ENCODE data around the gene CELF4.

Gene CELF4

GRCh38 chr18:37435150-37435867 is 130.3 kb downstream of the CELF4 start:
- no peak for DNase-seq

GRCh38 chr18:37434161-37434860 is 131.3 kb downstream of the CELF4 start:
- no peak for DNase-seq

- DNase-seq, result no peak
These were observed 133.0 kb downstream of the CELF4 start for GRCh38 chr18:37432436-37433195.

GRCh38 chr18:37430357-37431076 is 135.1 kb downstream of the CELF4 start:
- no peak for DNase-seq

GRCh38 chr18:37429791-37430190 is 135.8 kb downstream of the CELF4 start:
- no peak for DNase-seq

- DNase-seq, result no peak
These were observed 137.2 kb downstream of the CELF4 start for GRCh38 chr18:37428288-37428974.

GRCh38 chr18:37426586-37426985 is 139.0 kb downstream of the CELF4 start:
- DNase-seq, result no peak

- DNase-seq, result no peak
These were observed 140.4 kb downstream of the CELF4 start for GRCh38 chr18:37425222-37425621.

- no peak for DNase-seq
These were observed 141.1 kb downstream of the CELF4 start for GRCh38 chr18:37424507-37424906.

- DNase-seq, result no peak
These were observed 143.0 kb downstream of the CELF4 start for GRCh38 chr18:37422596-37422995.

- peak; percentile 34 for DNase-seq
These were observed 143.5 kb downstream of the CELF4 start for GRCh38 chr18:37422116-37422515.

GRCh38 chr18:37421341-37422077 is 144.1 kb downstream of the CELF4 start:
- no peak for DNase-seq

- no peak for DNase-seq
These were observed 145.2 kb downstream of the CELF4 start for GRCh38 chr18:37420315-37420880.

GRCh38 chr18:37419866-37420265 is 145.7 kb downstream of the CELF4 start:
- no peak for DNase-seq

GRCh38 chr18:37419315-37419714 is 146.3 kb downstream of the CELF4 start:
- no peak for DNase-seq

- DNase-seq, result no peak
These were observed 150.8 kb downstream of the CELF4 start for GRCh38 chr18:37414816-37415215.

- no peak for DNase-seq
These were observed 152.8 kb downstream of the CELF4 start for GRCh38 chr18:37412829-37413228.

- DNase-seq, result no peak
These were observed 153.3 kb downstream of the CELF4 start for GRCh38 chr18:37412333-37412732.

GRCh38 chr18:37409878-37410277 is 155.7 kb downstream of the CELF4 start:
- DNase-seq, result no peak

- no peak for DNase-seq
These were observed 156.8 kb downstream of the CELF4 start for GRCh38 chr18:37408676-37409265.

GRCh38 chr18:37407571-37407970 is 158.0 kb downstream of the CELF4 start:
- DNase-seq, result no peak
